HL-60 (cell line): Measurements from ENCODE around the gene CLCA1.

Experiments
- CTCF ChIP-seq: IDR thresholded peaks from one replicate; pipeline ENCODE4 v1.5.1; 2011; ENCODE audit warnings: low read length, control low read depth, inconsistent platforms; ENCODE audit not compliant: insufficient read depth
- GABPA ChIP-seq: IDR thresholded peaks from 2 replicates; pipeline ENCODE4 v1.6.1; 2012; ENCODE audit warnings: low read depth
- POLR2AphosphoS5 ChIP-seq: IDR thresholded peaks from 2 replicates; pipeline ENCODE4 v1.6.1; 2012; ENCODE audit warnings: low read depth
- REST ChIP-seq: IDR thresholded peaks from 2 replicates; pipeline ENCODE4 v1.6.1; 2012; ENCODE audit warnings: low read depth; ENCODE audit not compliant: insufficient replicate concordance
- SPI1 ChIP-seq: IDR thresholded peaks from 2 replicates; pipeline ENCODE4 v1.6.1; 2012; ENCODE audit warnings: low read depth, mild to moderate bottlenecking, borderline replicate concordance

- TF ChIP-seq CTCF: no peak
- TF ChIP-seq REST: no peak
- TF ChIP-seq POLR2AphosphoS5: no peak
- TF ChIP-seq SPI1: peak; percentile 1; the same call in 1 of the 2 replicates
- TF ChIP-seq GABPA: no peak
Measured at GRCh38 chr1:86429835-86430234, 38.9 kb upstream of the CLCA1 start.
